ENCODE measurements around the gene DICER1.

The DICER1 gene

GRCh38 chr14:95067526-95067925 is 89.8 kb downstream of the DICER1 start:
- Histone ChIP-seq H3K4me3 (replicated peaks; ENCODE audit: insufficient read depth, low read length) (no peak overlapping the region), H3K27me3 (ENCODE audit: insufficient read depth, poor library complexity, severe bottlenecking) (peaks cover 2% of the 10 kb centered on the region), H3K27ac (replicated peaks) (no peak overlapping the region)
- DNase-seq (ENCODE audit: low read depth in 1 of 2, low spot score in 1 of 2), result no peak
- TF ChIP-seq CTCF (IDR thresholded peaks at IDR 0.05; ENCODE audit: insufficient read depth, low read length) (no peak), REST (IDR thresholded peaks at IDR 0.05; ENCODE audit: insufficient replicate concordance, low read depth) (no peak), GABPA (IDR thresholded peaks at IDR 0.05; ENCODE audit: low read depth) (no peak), POLR2AphosphoS5 (IDR thresholded peaks at IDR 0.05; ENCODE audit: low read depth) (no peak), SPI1 (IDR thresholded peaks at IDR 0.05; ENCODE audit: borderline replicate concordance, low read depth) (no peak)

DNA sequence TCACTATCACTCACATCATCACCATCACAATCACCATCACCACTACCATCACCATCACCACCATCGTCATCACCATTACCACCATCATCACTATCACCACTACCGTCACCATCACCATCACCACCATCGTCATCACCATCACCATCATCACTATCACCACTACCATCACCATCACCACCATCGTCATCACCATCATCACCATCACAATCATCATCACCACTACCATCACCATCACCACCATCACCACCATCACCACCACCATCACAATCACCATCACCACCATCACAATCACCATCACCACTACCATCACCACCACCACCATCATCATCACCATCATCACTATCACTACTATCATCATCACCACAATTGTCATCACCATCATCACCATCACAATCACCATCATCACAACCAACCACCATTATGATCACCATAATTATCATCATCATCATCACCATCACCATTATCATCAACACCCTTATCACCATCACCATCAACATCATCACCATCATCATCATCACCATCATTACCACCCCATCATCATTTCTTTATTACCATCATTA is 90.8 kb downstream of the DICER1 start:
- H3K4me3 ChIP-seq (replicated peaks; ENCODE audit: insufficient read depth, low read length), result no peak overlapping the region
- TF ChIP-seq SPI1 (IDR thresholded peaks at IDR 0.05; ENCODE audit: borderline replicate concordance, low read depth) (no peak), CTCF (IDR thresholded peaks at IDR 0.05; ENCODE audit: insufficient read depth, low read length) (no peak), GABPA (IDR thresholded peaks at IDR 0.05; ENCODE audit: low read depth) (no peak), POLR2AphosphoS5 (IDR thresholded peaks at IDR 0.05; ENCODE audit: low read depth) (no peak), REST (IDR thresholded peaks at IDR 0.05; ENCODE audit: insufficient replicate concordance, low read depth) (no peak)
- DNase-seq (ENCODE audit: low read depth in 1 of 2, low spot score in 1 of 2), result no peak
- no peak overlapping the region for H3K27ac ChIP-seq (replicated peaks)
- no peaks in the 10 kb centered on the region for H3K27me3 ChIP-seq (ENCODE audit: insufficient read depth, poor library complexity, severe bottlenecking)

- Histone ChIP-seq H3K27ac (replicated peaks) (no peak overlapping the region), H3K4me3 (replicated peaks; ENCODE audit: insufficient read depth, low read length) (no peak overlapping the region), H3K27me3 (ENCODE audit: insufficient read depth, poor library complexity, severe bottlenecking) (no peaks in the 10 kb centered on the region)
- no peak for TF ChIP-seq REST (IDR thresholded peaks at IDR 0.05; ENCODE audit: insufficient replicate concordance, low read depth)
- no peak for TF ChIP-seq SPI1 (IDR thresholded peaks at IDR 0.05; ENCODE audit: borderline replicate concordance, low read depth)
- TF ChIP-seq GABPA (IDR thresholded peaks at IDR 0.05; ENCODE audit: low read depth), result no peak
- no peak for TF ChIP-seq CTCF (IDR thresholded peaks at IDR 0.05; ENCODE audit: insufficient read depth, low read length)
- no peak for DNase-seq (ENCODE audit: low read depth in 1 of 2, low spot score in 1 of 2)
Measured at GRCh38 chr14:95065411-95065810, 91.9 kb downstream of the DICER1 start.
